A549 treated with AZD9567 at 1 μM for 4 hours (cell line): ENCODE results near the gene CEP85L. TPM values are rescaled to one million over a fixed set of nuclear protein-coding genes. Genes with fewer than 3 reads are reported as not detected.

ENCODE experiments used
- total RNA-seq: library from RNA; stranded (reverse); fragments of 200-300 nt; extraction: Qiagen RNA extraction; gene quantifications from 5 replicates; pipeline ENCODE4 v1.2.3, GENCODE V29; 2022; ENCODE audit not compliant: insufficient read depth

The CEP85L gene
- 0.91 to 1.9 TPM (median 1.7 TPM) in 5 replicates for total RNA-seq

DNA sequence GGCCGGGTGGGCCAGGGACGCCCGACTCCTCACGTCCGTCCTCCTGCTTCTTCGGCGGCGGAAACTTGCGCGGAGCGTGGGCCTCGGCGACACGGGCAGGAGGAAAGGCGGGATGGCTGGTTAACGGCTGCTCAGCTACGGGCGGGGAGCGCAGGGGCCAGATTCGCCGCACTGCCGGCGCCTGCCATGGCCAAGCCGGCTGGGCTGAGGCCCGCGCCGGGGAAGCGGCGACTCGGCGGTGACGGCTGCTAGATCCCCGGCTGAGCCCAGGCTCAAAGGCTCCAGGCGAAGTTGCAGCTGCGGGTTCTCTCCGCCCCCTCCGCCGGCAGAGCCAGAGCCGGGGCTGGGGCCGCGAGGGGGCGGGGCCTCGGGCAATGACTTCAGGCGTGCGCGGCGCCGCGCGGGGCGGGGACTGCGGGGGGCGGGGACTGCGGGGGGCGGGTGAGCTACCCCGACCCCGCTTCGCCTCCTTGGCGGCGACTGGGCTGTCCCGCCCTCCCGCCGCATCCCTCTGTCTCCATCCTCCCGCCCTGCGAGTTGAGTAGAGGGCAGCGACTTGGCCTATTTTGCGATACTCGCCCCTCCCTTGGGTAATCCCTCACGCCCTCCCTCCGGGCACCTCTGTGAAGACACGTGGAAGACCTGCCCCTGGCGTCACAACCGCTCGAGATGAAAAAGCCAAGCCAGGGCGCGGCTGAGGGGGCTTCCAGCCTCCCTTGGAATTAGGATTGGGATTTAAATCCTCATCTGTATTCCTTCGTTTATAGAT is at the start of gene CEP85L:
TSS of gene CEP85L (minus strand) at position 310 of the 769 bp plus-strand sequence. CDS start 322 bp downstream, outside the sequence.

DNA sequence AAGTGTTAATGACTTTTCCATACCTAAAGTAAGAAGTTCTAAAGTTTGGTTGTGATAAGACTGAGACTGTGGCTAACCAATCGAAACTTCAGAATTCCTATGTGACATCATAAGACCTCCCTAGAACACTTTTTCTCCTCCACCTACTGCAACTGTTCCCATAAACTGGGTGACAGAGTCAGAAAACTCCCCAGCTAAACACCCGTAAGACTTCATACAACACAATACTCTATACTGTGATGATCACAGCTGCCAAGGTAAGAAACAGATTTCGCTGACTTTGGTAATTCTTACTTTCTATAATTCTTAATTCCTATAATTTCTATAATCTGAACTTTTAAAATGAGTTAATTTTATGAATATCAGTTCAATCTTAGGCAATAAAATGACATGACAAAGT is 103.3 kb downstream of the CEP85L start, which contains the start of gene PLN:
TSS of gene PLN (plus strand) at position 161 of the 400 bp plus-strand sequence. CDS start 10,626 bp downstream, outside the sequence.

Other genes with a start within 250 kb of the CEP85L start
- gene PLN, start 103.3 kb downstream of the CEP85L start, total RNA-seq = not detected in 5 replicates
- 7.9 to 11.2 TPM (median 8.7 TPM) in 5 replicates for gene ASF1A, start 242.6 kb upstream of the CEP85L start, total RNA-seq